Hippocampal formation (tissue), 2 donors: ENCODE results near the gene STAM2.
"Not testable (repeated sequence)": the region's sequence is repeated elsewhere in the genome, so short reads cannot be mapped to it uniquely, and the experiment has no call there.

Experiments
- DNase-seq, 2 donors: peaks; one replicate each; lab custom pipeline; 2025; lab: John Stamatoyannopoulos, UW

Gene STAM2

GRCh38 chr2:152172201-152172785 lies 3.3 kb downstream of the STAM2 start:
- DNase-seq: not testable (repeated sequence)

GRCh38 chr2:152171718-152172117 lies 3.8 kb downstream of the STAM2 start:
- no peak for DNase-seq

GRCh38 chr2:152169158-152169557 lies 6.4 kb downstream of the STAM2 start:
- not testable (repeated sequence) for DNase-seq

- DNase-seq: not testable (repeated sequence)
Observed at GRCh38 chr2:152167470-152167869, 8.1 kb downstream of the STAM2 start.

GRCh38 chr2:152167065-152167464 lies 8.5 kb downstream of the STAM2 start:
- no peak for DNase-seq

GRCh38 chr2:152166633-152167032 lies 8.9 kb downstream of the STAM2 start:
- no peak for DNase-seq

GRCh38 chr2:152165780-152166179 lies 9.8 kb downstream of the STAM2 start:
- DNase-seq: no peak

GRCh38 chr2:152165306-152165705 lies 10.3 kb downstream of the STAM2 start:
- no peak for DNase-seq

GRCh38 chr2:152163669-152164068 lies 11.9 kb downstream of the STAM2 start:
- not testable (repeated sequence) for DNase-seq

- no peak for DNase-seq
Observed at GRCh38 chr2:152162141-152162540, 13.4 kb downstream of the STAM2 start.

- no peak for DNase-seq
Observed at GRCh38 chr2:152161598-152161997, 14.0 kb downstream of the STAM2 start.

GRCh38 chr2:152160378-152160777 lies 15.2 kb downstream of the STAM2 start:
- DNase-seq: not testable (repeated sequence)

- no peak for DNase-seq
Observed at GRCh38 chr2:152157253-152157652, 18.3 kb downstream of the STAM2 start.

GRCh38 chr2:152155209-152155608 lies 20.4 kb downstream of the STAM2 start:
- DNase-seq: no peak

GRCh38 chr2:152154462-152154861 lies 21.1 kb downstream of the STAM2 start:
- no peak for DNase-seq

- DNase-seq: no peak
Observed at GRCh38 chr2:152134488-152135280, 40.9 kb downstream of the STAM2 start.

GRCh38 chr2:152132306-152132705 lies 43.3 kb downstream of the STAM2 start:
- DNase-seq: no peak

GRCh38 chr2:152127628-152128027 lies 47.9 kb downstream of the STAM2 start:
- DNase-seq: no peak

GRCh38 chr2:152126664-152127063 lies 48.9 kb downstream of the STAM2 start:
- DNase-seq: no peak

GRCh38 chr2:152122161-152122560 lies 53.4 kb downstream of the STAM2 start:
- no peak for DNase-seq

- no peak for DNase-seq
Observed at GRCh38 chr2:152120430-152120829, 55.1 kb downstream of the STAM2 start.

- DNase-seq: no peak
Observed at GRCh38 chr2:152115952-152116351, 59.6 kb downstream of the STAM2 start.

- no peak for DNase-seq
Observed at GRCh38 chr2:152114366-152114765, 61.2 kb downstream of the STAM2 start.

- DNase-seq: not testable (repeated sequence)
Observed at GRCh38 chr2:152107140-152107539, 68.4 kb downstream of the STAM2 start.
